Gastroesophageal sphincter (tissue), 4 donors: ENCODE results near the gene PIGR. TPM values are rescaled to one million over a fixed set of nuclear protein-coding genes. Genes with fewer than 3 reads are reported as not detected.

Source experiments
- ATAC-seq: fragments of 150-250 bp; one replicate; pipeline ENCODE4 v1.9.1; 2016; ENCODE audit warnings: mild to moderate bottlenecking, moderate library complexity
- H3K27ac ChIP-seq, 4 donors: fragments of 200-600 bp; sonication (generic) in 3 of 4; 1 replicate in 3 of 4; 2 replicates in 1 of 4; pipeline ENCODE4 v1.5.1; 2016 to 2019
- H3K27me3 ChIP-seq: fragments of 200-600 bp; sonication (generic); one replicate; pipeline ENCODE4 v1.5.1; 2019
- H3K36me3 ChIP-seq, 2 donors: fragments of 200-600 bp; sonication (generic); one replicate each; pipeline ENCODE4 v1.5.1; 2019; ENCODE audit warnings: control low read depth in 1 of 2
- H3K4me1 ChIP-seq, 3 donors: fragments of 200-600 bp; sonication (generic); 1 replicate in 2 of 3; 2 replicates in 1 of 3; pipeline ENCODE4 v1.5.1; 2016 to 2019; ENCODE audit warnings: control low read depth in 2 of 3
- H3K4me3 ChIP-seq, 2 donors: fragments of 200-600 bp; sonication (generic); one replicate each; pipeline ENCODE4 v1.5.1; 2019; ENCODE audit warnings: mild to moderate bottlenecking in 1 of 2, moderate library complexity in 1 of 2
- H3K9me3 ChIP-seq, 3 donors: fragments of 200-600 bp; sonication (generic); one replicate each; pipeline ENCODE4 v1.5.1; 2017 to 2019; ENCODE audit warnings: control low read depth in 2 of 3
- CTCF ChIP-seq, 4 experiments: fragments of 200-600 bp in 2 of 4; fragments of 450-650 bp in 2 of 4; sonication (generic) in 1 of 4; IDR thresholded peaks; one replicate each; pipeline ENCODE4 v1.5.1; 2017 to 2019; ENCODE audit warnings: antibody characterized with exemption in 4 of 4, mild to moderate bottlenecking in 2 of 4, moderate library complexity in 2 of 4
- EP300 ChIP-seq: sonication (generic); formaldehyde crosslinking; IDR thresholded peaks from one replicate; pipeline ENCODE4 v1.6.1; 2017; ENCODE audit warnings: antibody characterized with exemption, mild to moderate bottlenecking
- POLR2A ChIP-seq, 2 donors: fragments of 450-650 bp; IDR thresholded peaks; one replicate each; pipeline ENCODE4 v1.6.1; 2017; ENCODE audit warnings: antibody characterized with exemption in 2 of 2, mild to moderate bottlenecking in 2 of 2, moderate library complexity in 1 of 2
- POLR2AphosphoS5 ChIP-seq: sonication (generic); formaldehyde crosslinking; IDR thresholded peaks from one replicate; pipeline ENCODE4 v1.6.1; 2017; ENCODE audit warnings: antibody characterized with exemption
- WGBS, 2 donors: methylation state at CpG; one replicate each; pipeline ENCODE4 v1.1.5; 2018; ENCODE audit warnings: low coverage in 1 of 2; 5-methylcytosine and 5-hydroxymethylcytosine counted together
- total RNA-seq, 4 donors: library from RNA; depleted of rRNA; stranded (reverse); fragments of >200 nt; gene quantifications; one replicate each; pipeline ENCODE4 v1.1.0, GENCODE V29; 2016

Gene PIGR
- total RNA-seq, 4 donors from 2014 or later = 0.16 to 256 (median 0.35) TPM

GRCh38 chr1:206898915-206899431 lies 47.3 kb downstream of the PIGR start:
- TF ChIP-seq POLR2A (IDR thresholded peaks at IDR 0.05) (no peak), EP300 (no peak), POLR2AphosphoS5 (no peak), CTCF (IDR thresholded peaks at IDR 0.05) (no peak)
- no peak overlapping the region for H3K27ac ChIP-seq
- WGBS, 2 donors = 78 to 80% methylated on average over 1 to 6 of the region's 13 CpGs
- ATAC-seq = no peak
- no peaks in the 10 kb centered on the region for H3K9me3 ChIP-seq
- no peaks in the 10 kb centered on the region for H3K36me3 ChIP-seq
- no peaks in the 10 kb centered on the region for H3K4me1 ChIP-seq
- H3K4me3 ChIP-seq = no peak overlapping the region
- H3K27me3 ChIP-seq = peaks cover 31% of the 10 kb centered on the region

GRCh38 chr1:206898089-206898914 lies 48.0 kb downstream of the PIGR start:
- H3K4me1 ChIP-seq = no peaks in the 10 kb centered on the region
- H3K27ac ChIP-seq = no peak overlapping the region
- ATAC-seq = no peak
- peaks cover 31% of the 10 kb centered on the region for H3K27me3 ChIP-seq
- no peaks in the 10 kb centered on the region for H3K9me3 ChIP-seq
- TF ChIP-seq POLR2A (IDR thresholded peaks at IDR 0.05) (no peak), EP300 (no peak), POLR2AphosphoS5 (no peak), CTCF (IDR thresholded peaks at IDR 0.05) (no peak)
- no peaks in the 10 kb centered on the region for H3K36me3 ChIP-seq
- WGBS, 2 donors = 69 to 78% methylated on average over 7 to 11 of the region's 11 CpGs
- H3K4me3 ChIP-seq = no peak overlapping the region

GRCh38 chr1:206897175-206897574 lies 49.1 kb downstream of the PIGR start, which contains the start of gene IL24:
Gene IL24, plus strand, starts transcription at chr1:206897443. Its CDS starts 390 bp downstream, at chr1:206897833.
- Histone ChIP-seq H3K27ac (no peak within 1 kb of the TSS), H3K36me3 (no peaks in the 10 kb centered on the region), H3K4me1 (no peaks in the 10 kb centered on the region), H3K27me3 (peaks cover 31% of the 10 kb centered on the region), H3K4me3 (no peak within 1 kb of the TSS), H3K9me3 (no peaks in the 10 kb centered on the region)
- no peak for ATAC-seq
- WGBS, 2 donors = 49 to 57% methylated on average over 2 to 4 of the region's 4 CpGs
- TF ChIP-seq POLR2A (IDR thresholded peaks at IDR 0.05) (no peak), CTCF (IDR thresholded peaks at IDR 0.05) (no peak), POLR2AphosphoS5 (no peak), EP300 (no peak)

GRCh38 chr1:206896261-206896660 lies 50.0 kb downstream of the PIGR start:
- H3K27me3 ChIP-seq = peaks cover 39% of the 10 kb centered on the region
- TF ChIP-seq POLR2A (IDR thresholded peaks at IDR 0.05) (no peak), CTCF (IDR thresholded peaks at IDR 0.05) (no peak), POLR2AphosphoS5 (no peak), EP300 (no peak)
- H3K4me1 ChIP-seq = no peaks in the 10 kb centered on the region
- H3K36me3 ChIP-seq = no peaks in the 10 kb centered on the region
- H3K4me3 ChIP-seq = no peak overlapping the region
- no peaks in the 10 kb centered on the region for H3K9me3 ChIP-seq
- no peak for ATAC-seq
- 29 to 73% methylated on average over 1 to 3 of the region's 3 CpGs for WGBS, 2 donors
- H3K27ac ChIP-seq = no peak overlapping the region

GRCh38 chr1:206895837-206896242 lies 50.4 kb downstream of the PIGR start:
- TF ChIP-seq POLR2A (IDR thresholded peaks at IDR 0.05) (no peak), POLR2AphosphoS5 (no peak), CTCF (IDR thresholded peaks at IDR 0.05) (no peak), EP300 (no peak)
- H3K4me3 ChIP-seq = no peak overlapping the region
- WGBS, 2 donors = 19 to 31% methylated on average over 3 of the region's 3 CpGs
- H3K36me3 ChIP-seq = no peaks in the 10 kb centered on the region
- no peak overlapping the region for H3K27ac ChIP-seq
- H3K9me3 ChIP-seq = no peaks in the 10 kb centered on the region
- peaks cover 44% of the 10 kb centered on the region for H3K27me3 ChIP-seq
- ATAC-seq = no peak
- no peaks in the 10 kb centered on the region for H3K4me1 ChIP-seq
